T-helper 2 cell treated with Interferon-gamma antibody and Interleukin-4, amounts not matched to agents 5 μg/mL and 100 μg/mL, for 36 hours (primary cell): ENCODE results near the gene STRIP1.
A peak's percentile ranks its signal among the peaks of the same experiment; 100 is the strongest.

Source experiments
- DNase-seq: peaks from one replicate; pipeline ENCODE4 v3.0.0; 2021; ENCODE audit warnings: low spot score
- H3K27ac Mint-ChIP-seq: one replicate; pipeline ENCODE4 v1.8.0; 2021; ENCODE audit warnings: mild to moderate bottlenecking, mixed read lengths
- H3K27me3 Mint-ChIP-seq: one replicate; pipeline ENCODE4 v1.8.0; 2021; ENCODE audit warnings: low read depth, mixed read lengths
- H3K36me3 Mint-ChIP-seq: one replicate; pipeline ENCODE4 v1.8.0; 2021; ENCODE audit warnings: low read depth, mixed read lengths
- H3K4me1 Mint-ChIP-seq: one replicate; pipeline ENCODE4 v1.8.0; 2021; ENCODE audit warnings: low read depth, mixed read lengths
- H3K4me3 Mint-ChIP-seq: one replicate; pipeline ENCODE4 v1.8.0; 2022; ENCODE audit warnings: mild to moderate bottlenecking, moderate library complexity, mixed read lengths
- H3K9me3 Mint-ChIP-seq: one replicate; pipeline ENCODE4 v1.8.0; 2021; ENCODE audit warnings: mixed read lengths

STRIP1 gene

GRCh38 chr1:110050602-110051261, 16.3 kb downstream of the STRIP1 start:
- Mint-ChIP-seq H3K9me3 (no peaks in the 10 kb centered on the region), H3K4me1 (no peaks in the 10 kb centered on the region), H3K36me3 (peaks cover 51% of the 10 kb centered on the region), H3K4me3 (no peak overlapping the region), H3K27me3 (no peaks in the 10 kb centered on the region), H3K27ac (no peak overlapping the region)
- DNase-seq = no peak

- Mint-ChIP-seq H3K9me3 (no peaks in the 10 kb centered on the region), H3K36me3 (peaks cover 49% of the 10 kb centered on the region), H3K4me1 (no peaks in the 10 kb centered on the region), H3K27ac (no peak overlapping the region), H3K27me3 (no peaks in the 10 kb centered on the region), H3K4me3 (no peak overlapping the region)
- no peak for DNase-seq
These were observed 16.8 kb downstream of the STRIP1 start for GRCh38 chr1:110051262-110051648.

- no peaks in the 10 kb centered on the region for H3K9me3 Mint-ChIP-seq
- DNase-seq = peak; percentile 51
- no peaks in the 10 kb centered on the region for H3K4me1 Mint-ChIP-seq
- no peak overlapping the region for H3K4me3 Mint-ChIP-seq
- peaks cover 32% of the 10 kb centered on the region for H3K36me3 Mint-ChIP-seq
- no peak overlapping the region for H3K27ac Mint-ChIP-seq
- no peaks in the 10 kb centered on the region for H3K27me3 Mint-ChIP-seq
These were observed 19.4 kb downstream of the STRIP1 start for GRCh38 chr1:110053552-110054428.

- Mint-ChIP-seq H3K36me3 (peaks cover 35% of the 10 kb centered on the region), H3K9me3 (no peaks in the 10 kb centered on the region), H3K4me3 (no peak overlapping the region), H3K27me3 (no peaks in the 10 kb centered on the region), H3K4me1 (no peaks in the 10 kb centered on the region), H3K27ac (no peak overlapping the region)
- no peak for DNase-seq
These were observed 21.3 kb downstream of the STRIP1 start for GRCh38 chr1:110055493-110056284.

- DNase-seq = no peak
- Mint-ChIP-seq H3K27me3 (no peaks in the 10 kb centered on the region), H3K27ac (no peak overlapping the region), H3K36me3 (peaks cover 35% of the 10 kb centered on the region), H3K4me1 (no peaks in the 10 kb centered on the region), H3K9me3 (no peaks in the 10 kb centered on the region), H3K4me3 (no peak overlapping the region)
These were observed 21.9 kb downstream of the STRIP1 start for GRCh38 chr1:110056285-110056683.

GRCh38 chr1:110056776-110057175, 22.4 kb downstream of the STRIP1 start:
- Mint-ChIP-seq H3K27me3 (no peaks in the 10 kb centered on the region), H3K4me1 (no peaks in the 10 kb centered on the region), H3K9me3 (no peaks in the 10 kb centered on the region), H3K4me3 (no peak overlapping the region), H3K27ac (no peak overlapping the region), H3K36me3 (peaks cover 35% of the 10 kb centered on the region)
- no peak for DNase-seq

GRCh38 chr1:110057963-110058518, 23.6 kb downstream of the STRIP1 start:
- no peak for DNase-seq
- no peak overlapping the region for H3K27ac Mint-ChIP-seq
- H3K36me3 Mint-ChIP-seq = peaks cover 28% of the 10 kb centered on the region

GRCh38 chr1:110058591-110058990, 24.2 kb downstream of the STRIP1 start:
- Mint-ChIP-seq H3K27ac (no peak overlapping the region), H3K4me1 (no peaks in the 10 kb centered on the region), H3K9me3 (no peaks in the 10 kb centered on the region), H3K4me3 (no peak overlapping the region), H3K36me3 (peaks cover 24% of the 10 kb centered on the region), H3K27me3 (no peaks in the 10 kb centered on the region)
- no peak for DNase-seq

More at GRCh38 chr1:110057963-110058518, 23.6 kb downstream of the STRIP1 start:
- no peak overlapping the region for H3K4me3 Mint-ChIP-seq
- H3K4me1 Mint-ChIP-seq = no peaks in the 10 kb centered on the region
- H3K9me3 Mint-ChIP-seq = no peaks in the 10 kb centered on the region
- no peaks in the 10 kb centered on the region for H3K27me3 Mint-ChIP-seq

- no peaks in the 10 kb centered on the region for H3K4me1 Mint-ChIP-seq
- H3K36me3 Mint-ChIP-seq = peaks cover 17% of the 10 kb centered on the region
These were observed 24.9 kb downstream of the STRIP1 start for GRCh38 chr1:110059133-110059863.

GRCh38 chr1:110060034-110060661, 25.7 kb downstream of the STRIP1 start:
- Mint-ChIP-seq H3K27me3 (no peaks in the 10 kb centered on the region), H3K36me3 (peaks cover 13% of the 10 kb centered on the region), H3K4me3 (no peak overlapping the region), H3K9me3 (no peaks in the 10 kb centered on the region), H3K27ac (no peak overlapping the region), H3K4me1 (no peaks in the 10 kb centered on the region)
- peak; percentile 63 for DNase-seq

More at GRCh38 chr1:110059133-110059863, 24.9 kb downstream of the STRIP1 start:
- DNase-seq = no peak
- no peaks in the 10 kb centered on the region for H3K27me3 Mint-ChIP-seq
- H3K4me3 Mint-ChIP-seq = no peak overlapping the region
- H3K9me3 Mint-ChIP-seq = no peaks in the 10 kb centered on the region
- no peak overlapping the region for H3K27ac Mint-ChIP-seq

- no peak for DNase-seq
- Mint-ChIP-seq H3K9me3 (no peaks in the 10 kb centered on the region), H3K36me3 (peaks cover 11% of the 10 kb centered on the region), H3K4me1 (no peaks in the 10 kb centered on the region), H3K27ac (no peak overlapping the region), H3K27me3 (no peaks in the 10 kb centered on the region), H3K4me3 (no peak overlapping the region)
These were observed 26.2 kb downstream of the STRIP1 start for GRCh38 chr1:110060662-110061060.

GRCh38 chr1:110061341-110061740, 26.9 kb downstream of the STRIP1 start:
- no peaks in the 10 kb centered on the region for H3K9me3 Mint-ChIP-seq
- peaks cover 5% of the 10 kb centered on the region for H3K27me3 Mint-ChIP-seq
- DNase-seq = no peak
- no peak overlapping the region for H3K27ac Mint-ChIP-seq
- no peak overlapping the region for H3K4me3 Mint-ChIP-seq
- no peaks in the 10 kb centered on the region for H3K4me1 Mint-ChIP-seq
- H3K36me3 Mint-ChIP-seq = peaks cover 8% of the 10 kb centered on the region

- no peak overlapping the region for H3K4me3 Mint-ChIP-seq
- no peaks in the 10 kb centered on the region for H3K9me3 Mint-ChIP-seq
- no peak overlapping the region for H3K27ac Mint-ChIP-seq
- peaks cover 5% of the 10 kb centered on the region for H3K36me3 Mint-ChIP-seq
- H3K27me3 Mint-ChIP-seq = peaks cover 18% of the 10 kb centered on the region
- DNase-seq = no peak
- peaks cover 2% of the 10 kb centered on the region for H3K4me1 Mint-ChIP-seq
These were observed 28.2 kb downstream of the STRIP1 start for GRCh38 chr1:110062612-110063011.
